NB4 (cell line): ENCODE data around the gene AACS.

Source experiments
- DNase-seq: peaks from one replicate; pipeline ENCODE4 v3.0.0; 2010; ENCODE audit warnings: low read depth
- H3K4me3 ChIP-seq: one replicate; pipeline ENCODE4 v1.5.1; 2011; ENCODE audit warnings: mild to moderate bottlenecking, low read depth, low read length, moderate library complexity
- MYC ChIP-seq: IDR thresholded peaks from 2 replicates; pipeline ENCODE4 v1.6.1; 2011; ENCODE audit warnings: low read depth, low read length
- POLR2A ChIP-seq: IDR thresholded peaks from 2 replicates; pipeline ENCODE4 v1.6.1; 2011; ENCODE audit warnings: mild to moderate bottlenecking; ENCODE audit not compliant: insufficient read length; ENCODE audit errors: extremely low read depth
- TF ChIP-seq, protein P1 (sequence below): IDR thresholded peaks from 2 replicates; pipeline ENCODE4 v1.6.1; 2011; ENCODE audit warnings: low read depth, low read length
- TF ChIP-seq, protein P2 (sequence below): IDR thresholded peaks from one replicate; pipeline ENCODE4 v1.5.1; 2012; ENCODE audit warnings: low read depth, low read length

Gene AACS

DNA sequence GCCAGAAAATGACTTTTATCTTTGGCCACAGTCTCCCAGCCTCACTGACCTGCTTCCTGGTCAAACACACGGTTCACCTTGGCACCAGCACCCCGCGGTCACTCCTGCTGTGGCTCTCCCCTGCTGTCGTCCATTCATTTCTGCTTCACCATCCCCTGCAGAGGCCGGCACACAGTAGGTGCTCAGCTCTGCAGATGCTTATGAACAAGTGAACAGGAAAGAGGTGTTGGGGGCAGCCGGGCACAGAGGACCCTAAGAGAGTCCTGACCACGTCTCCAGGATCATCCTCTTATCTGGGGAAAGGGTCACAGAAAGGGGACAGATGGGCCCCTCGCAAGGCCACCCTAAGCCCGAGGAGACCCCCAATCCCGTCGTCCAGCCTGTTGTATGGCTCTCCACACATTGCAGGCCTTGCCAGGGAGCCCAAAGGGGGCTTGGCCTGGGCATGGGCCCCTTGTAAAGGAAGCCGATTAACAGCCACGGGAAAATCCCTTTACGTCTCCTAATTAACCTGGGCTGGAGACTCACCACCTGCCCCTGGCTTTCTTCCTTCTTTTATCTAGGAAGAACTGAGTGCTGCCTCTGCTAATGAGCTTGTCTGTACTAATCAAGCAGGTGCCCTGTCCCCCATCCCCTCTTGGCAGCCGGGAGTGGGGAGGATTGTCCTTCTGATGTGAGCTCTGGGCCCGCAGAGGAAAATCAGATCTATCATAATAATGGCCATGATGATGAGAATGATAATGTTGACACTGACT is 119.2 kb downstream of the AACS start:
- TF ChIP-seq, protein P1, sequence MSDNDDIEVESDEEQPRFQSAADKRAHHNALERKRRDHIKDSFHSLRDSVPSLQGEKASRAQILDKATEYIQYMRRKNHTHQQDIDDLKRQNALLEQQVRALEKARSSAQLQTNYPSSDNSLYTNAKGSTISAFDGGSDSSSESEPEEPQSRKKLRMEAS: no peak
- TF ChIP-seq, protein P2, sequence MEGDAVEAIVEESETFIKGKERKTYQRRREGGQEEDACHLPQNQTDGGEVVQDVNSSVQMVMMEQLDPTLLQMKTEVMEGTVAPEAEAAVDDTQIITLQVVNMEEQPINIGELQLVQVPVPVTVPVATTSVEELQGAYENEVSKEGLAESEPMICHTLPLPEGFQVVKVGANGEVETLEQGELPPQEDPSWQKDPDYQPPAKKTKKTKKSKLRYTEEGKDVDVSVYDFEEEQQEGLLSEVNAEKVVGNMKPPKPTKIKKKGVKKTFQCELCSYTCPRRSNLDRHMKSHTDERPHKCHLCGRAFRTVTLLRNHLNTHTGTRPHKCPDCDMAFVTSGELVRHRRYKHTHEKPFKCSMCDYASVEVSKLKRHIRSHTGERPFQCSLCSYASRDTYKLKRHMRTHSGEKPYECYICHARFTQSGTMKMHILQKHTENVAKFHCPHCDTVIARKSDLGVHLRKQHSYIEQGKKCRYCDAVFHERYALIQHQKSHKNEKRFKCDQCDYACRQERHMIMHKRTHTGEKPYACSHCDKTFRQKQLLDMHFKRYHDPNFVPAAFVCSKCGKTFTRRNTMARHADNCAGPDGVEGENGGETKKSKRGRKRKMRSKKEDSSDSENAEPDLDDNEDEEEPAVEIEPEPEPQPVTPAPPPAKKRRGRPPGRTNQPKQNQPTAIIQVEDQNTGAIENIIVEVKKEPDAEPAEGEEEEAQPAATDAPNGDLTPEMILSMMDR: no peak
- DNase-seq: no peak
- H3K4me3 ChIP-seq: no peak overlapping the region

GRCh38 chr12:125185311-125185739 is 120.1 kb downstream of the AACS start:
- no peak for DNase-seq
- H3K4me3 ChIP-seq: no peak overlapping the region
- TF ChIP-seq POLR2A (no peak), MYC (no peak)
- TF ChIP-seq, protein P1: no peak
- TF ChIP-seq, protein P2: no peak

GRCh38 chr12:125185740-125186470 is 120.7 kb downstream of the AACS start, which contains the start of gene TMEM132B:
TMEM132B (plus strand) TSS chr12:125186386.
- DNase-seq: peak; percentile 52
- TF ChIP-seq MYC (no peak), POLR2A (no peak)
- TF ChIP-seq, protein P1: no peak
- TF ChIP-seq, protein P2: no peak
- no peak within 1 kb of the TSS for H3K4me3 ChIP-seq

GRCh38 chr12:125186471-125187147 is 121.4 kb downstream of the AACS start:
- no peak overlapping the region for H3K4me3 ChIP-seq
- TF ChIP-seq POLR2A (no peak), MYC (no peak)
- TF ChIP-seq, protein P2: no peak
- TF ChIP-seq, protein P1: no peak
- DNase-seq: no peak

GRCh38 chr12:125187148-125187745 is 122.0 kb downstream of the AACS start:
- H3K4me3 ChIP-seq: no peak overlapping the region
- TF ChIP-seq POLR2A (no peak), MYC (no peak)
- TF ChIP-seq, protein P2: no peak
- TF ChIP-seq, protein P1: no peak
- DNase-seq: no peak
